ENCODE data around the gene TGFB1. TPM values are rescaled to one million over a fixed set of nuclear protein-coding genes. Genes with fewer than 3 reads are reported as not detected.

TGFB1 gene
- total RNA-seq, 4 donors from 2014 or later: 11.4 to 26.9 (median 22.2) TPM

DNA sequence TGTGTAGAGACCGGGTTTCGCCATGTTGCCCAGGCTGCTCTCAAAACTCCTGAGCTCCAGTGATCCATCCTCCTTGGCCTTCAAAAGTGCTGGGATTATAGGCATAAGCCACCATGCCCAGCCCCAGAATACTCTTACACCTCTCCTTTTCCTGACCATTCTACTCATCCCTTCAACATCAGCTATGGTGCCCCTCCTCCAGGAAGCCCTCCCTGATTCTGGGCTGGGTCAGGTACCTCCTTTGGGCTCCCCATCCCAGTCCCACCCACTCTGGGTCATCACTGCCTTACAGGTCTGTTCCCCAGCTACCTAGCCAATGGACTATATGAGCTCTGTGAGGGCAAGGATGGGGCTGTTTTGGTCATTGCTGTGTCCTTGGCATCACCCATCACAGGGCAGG lies 9.6 kb downstream of the TGFB1 start:
- TF ChIP-seq POLR2A (IDR thresholded peaks at IDR 0.05) (no peak), CTCF (IDR thresholded peaks at IDR 0.05) (no peak)
- intact Hi-C loops (cut with DNase I; ENCODE audit: low total_unique reads): no loop called here
- no peak overlapping the region for H3K4me3 ChIP-seq (ENCODE audit: low read depth, poor library complexity, severe bottlenecking)
- 94 to 97% methylated on average over 2 of the region's 2 CpGs for WGBS, 2 donors
- no peak for DNase-seq (ENCODE audit: low spot score in 2 of 2)

- TF ChIP-seq CTCF (IDR thresholded peaks at IDR 0.05): no peak
- TF ChIP-seq POLR2A (IDR thresholded peaks at IDR 0.05): no peak
- intact Hi-C loops (cut with DNase I; ENCODE audit: low total_unique reads): no loop called here
- H3K4me3 ChIP-seq (ENCODE audit: low read depth, poor library complexity, severe bottlenecking): no peak overlapping the region
- no peak for DNase-seq (ENCODE audit: low spot score in 2 of 2)
- 89 to 91% methylated on average over 20 of the region's 20 CpGs for WGBS, 2 donors
Observed at GRCh38 chr19:41341669-41342490, 11.8 kb downstream of the TGFB1 start.

DNA sequence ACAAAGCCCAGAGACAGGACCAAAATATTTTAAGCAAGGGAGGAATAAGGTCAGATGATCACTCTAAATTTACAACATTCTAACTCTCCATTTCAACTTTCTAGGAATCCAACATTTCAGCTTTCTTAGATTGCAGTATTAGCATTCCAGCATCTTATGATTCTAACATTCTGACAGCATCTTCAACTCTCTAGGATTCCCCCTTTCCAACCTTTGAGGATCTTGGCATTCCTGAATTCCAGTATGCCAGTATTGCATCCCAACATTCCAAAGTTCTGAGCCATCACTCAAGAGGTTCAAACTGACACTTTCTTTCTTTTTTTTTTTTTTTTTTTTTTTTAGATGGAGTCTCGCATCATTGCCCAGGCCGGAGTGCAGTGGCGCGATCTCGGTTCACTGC lies 13.8 kb downstream of the TGFB1 start:
- no peak overlapping the region for H3K4me3 ChIP-seq (ENCODE audit: low read depth, poor library complexity, severe bottlenecking)
- TF ChIP-seq CTCF (IDR thresholded peaks at IDR 0.05): no peak
- TF ChIP-seq POLR2A (IDR thresholded peaks at IDR 0.05): no peak
- intact Hi-C loops (cut with DNase I; ENCODE audit: low total_unique reads): no loop called here
- no peak for DNase-seq (ENCODE audit: low spot score in 2 of 2)
- 94 to 96% methylated on average over 5 of the region's 5 CpGs for WGBS, 2 donors

- TF ChIP-seq CTCF (IDR thresholded peaks at IDR 0.05) (no peak), POLR2A (IDR thresholded peaks at IDR 0.05) (no peak)
- no peak for DNase-seq (ENCODE audit: low spot score in 2 of 2)
- no peak overlapping the region for H3K4me3 ChIP-seq (ENCODE audit: low read depth, poor library complexity, severe bottlenecking)
- WGBS, 2 donors: 88 to 93% methylated on average over 10 of the region's 10 CpGs
- intact Hi-C loops (cut with DNase I; ENCODE audit: low total_unique reads): no loop called here
Observed at GRCh38 chr19:41335467-41335866, 18.3 kb downstream of the TGFB1 start.

GRCh38 chr19:41334793-41335192 lies 18.9 kb downstream of the TGFB1 start:
- no peak overlapping the region for H3K4me3 ChIP-seq (ENCODE audit: low read depth, poor library complexity, severe bottlenecking)
- TF ChIP-seq POLR2A (IDR thresholded peaks at IDR 0.05): no peak
- no peak for TF ChIP-seq CTCF (IDR thresholded peaks at IDR 0.05)
- DNase-seq (ENCODE audit: low spot score in 2 of 2): no peak
- WGBS, 2 donors: 62 to 81% methylated on average over 5 of the region's 5 CpGs
- intact Hi-C loops (cut with DNase I; ENCODE audit: low total_unique reads): no loop called here

GRCh38 chr19:41332468-41332867 lies 21.3 kb downstream of the TGFB1 start:
- H3K4me3 ChIP-seq (ENCODE audit: low read depth, poor library complexity, severe bottlenecking): no peak overlapping the region
- TF ChIP-seq POLR2A (IDR thresholded peaks at IDR 0.05): no peak
- TF ChIP-seq CTCF (IDR thresholded peaks at IDR 0.05): no peak
- DNase-seq (ENCODE audit: low spot score in 2 of 2): no peak
- intact Hi-C loops (cut with DNase I; ENCODE audit: low total_unique reads): no loop called here
- WGBS, 2 donors: 88 to 90% methylated on average over 5 of the region's 5 CpGs
